ENCODE results near the gene HNRNPC.

GRCh38 chr14:21202463-21203358 lies 66.5 kb downstream of the HNRNPC start:
- TF ChIP-seq, protein P1, sequence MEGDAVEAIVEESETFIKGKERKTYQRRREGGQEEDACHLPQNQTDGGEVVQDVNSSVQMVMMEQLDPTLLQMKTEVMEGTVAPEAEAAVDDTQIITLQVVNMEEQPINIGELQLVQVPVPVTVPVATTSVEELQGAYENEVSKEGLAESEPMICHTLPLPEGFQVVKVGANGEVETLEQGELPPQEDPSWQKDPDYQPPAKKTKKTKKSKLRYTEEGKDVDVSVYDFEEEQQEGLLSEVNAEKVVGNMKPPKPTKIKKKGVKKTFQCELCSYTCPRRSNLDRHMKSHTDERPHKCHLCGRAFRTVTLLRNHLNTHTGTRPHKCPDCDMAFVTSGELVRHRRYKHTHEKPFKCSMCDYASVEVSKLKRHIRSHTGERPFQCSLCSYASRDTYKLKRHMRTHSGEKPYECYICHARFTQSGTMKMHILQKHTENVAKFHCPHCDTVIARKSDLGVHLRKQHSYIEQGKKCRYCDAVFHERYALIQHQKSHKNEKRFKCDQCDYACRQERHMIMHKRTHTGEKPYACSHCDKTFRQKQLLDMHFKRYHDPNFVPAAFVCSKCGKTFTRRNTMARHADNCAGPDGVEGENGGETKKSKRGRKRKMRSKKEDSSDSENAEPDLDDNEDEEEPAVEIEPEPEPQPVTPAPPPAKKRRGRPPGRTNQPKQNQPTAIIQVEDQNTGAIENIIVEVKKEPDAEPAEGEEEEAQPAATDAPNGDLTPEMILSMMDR (conservative IDR thresholded peaks at IDR 0.05), result no peak
- TF ChIP-seq ZFX (IDR thresholded peaks at IDR 0.05), result no peak
